Measurements from ENCODE around the gene MYF6. TPM values are rescaled to one million over a fixed set of nuclear protein-coding genes. Genes with fewer than 3 reads are reported as not detected.

The MYF6 gene
- total RNA-seq, 1 experiment from 2014 or later, result not detected

DNA sequence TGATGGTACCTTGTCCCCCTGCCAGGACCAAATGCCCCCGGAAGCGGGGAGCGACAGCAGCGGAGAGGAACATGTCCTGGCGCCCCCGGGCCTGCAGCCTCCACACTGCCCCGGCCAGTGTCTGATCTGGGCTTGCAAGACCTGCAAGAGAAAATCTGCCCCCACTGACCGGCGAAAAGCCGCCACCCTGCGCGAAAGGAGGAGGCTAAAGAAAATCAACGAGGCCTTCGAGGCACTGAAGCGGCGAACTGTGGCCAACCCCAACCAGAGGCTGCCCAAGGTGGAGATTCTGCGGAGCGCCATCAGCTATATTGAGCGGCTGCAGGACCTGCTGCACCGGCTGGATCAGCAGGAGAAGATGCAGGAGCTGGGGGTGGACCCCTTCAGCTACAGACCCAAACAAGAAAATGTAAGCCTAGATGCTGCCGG is 410 bp downstream of the MYF6 start:
- H3K27me3 ChIP-seq (ENCODE audit: insufficient read depth, low read length), result 0 out of 2 replicates have a peak, but pooled peaks cover 1% of the 10 kb centered on the region
- H3K4me2 ChIP-seq (ENCODE audit: low read length), result no peak overlapping the region
- ATAC-seq (no peak), DNase-seq (ENCODE audit: low read depth, low spot score) (no peak)
- BruUV-seq (replicated peaks), result no TSS peak
- intact Hi-C loops (cut with micrococcal nuclease), result no loop called here
- no peak overlapping the region for H3K27ac ChIP-seq (ENCODE audit: low read depth, low read length)
- RAD21 ChIA-PET (ENCODE audit: low non-redundant PET in 1 of 2, low total read pairs in 2 of 2, uncharacterized antibody in 2 of 2, unreplicated experiment in 2 of 2), result no interaction called here
- no peaks in the 10 kb centered on the region for H3K79me2 ChIP-seq (ENCODE audit: insufficient read depth, low read length)
- no peak overlapping the region for H3K4me3 ChIP-seq (replicated peaks in 1 of 2; ENCODE audit: low read depth in 1 of 2, low read length in 2 of 2)
- H3K4me1 ChIP-seq (ENCODE audit: control insufficient read depth in 1 of 2, insufficient read depth in 2 of 2, low read length in 2 of 2), result peaks cover 0 to 6% of the 10 kb centered on the region in 2 experiments; a peak in 2 of 4 replicates
- H2AFZ ChIP-seq (ENCODE audit: low read depth, low read length, poor library complexity, severe bottlenecking), result no peak overlapping the region
- POLR2A ChIA-PET, result no interaction called here
- CTCF ChIA-PET, result no interaction called here
- no peaks in the 10 kb centered on the region for H3K9me2 ChIP-seq (ENCODE audit: insufficient read depth)
- no peak for TF ChIP-seq POLR2A (IDR thresholded peaks at IDR 0.05; ENCODE audit: borderline replicate concordance, extremely low read depth, insufficient read depth, insufficient read length)
- TF ChIP-seq, protein P1, sequence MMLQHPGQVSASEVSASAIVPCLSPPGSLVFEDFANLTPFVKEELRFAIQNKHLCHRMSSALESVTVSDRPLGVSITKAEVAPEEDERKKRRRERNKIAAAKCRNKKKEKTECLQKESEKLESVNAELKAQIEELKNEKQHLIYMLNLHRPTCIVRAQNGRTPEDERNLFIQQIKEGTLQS (IDR thresholded peaks at IDR 0.05), result no peak
- TF ChIP-seq CEBPB (IDR thresholded peaks at IDR 0.05; ENCODE audit: low read depth), result no peak
- TF ChIP-seq EGR1 (IDR thresholded peaks at IDR 0.05; ENCODE audit: low read depth), result no peak
- TF ChIP-seq ZNF274 (IDR thresholded peaks at IDR 0.05; ENCODE audit: low read depth, low read length), result no peak
- H4K20me1 ChIP-seq (ENCODE audit: insufficient read depth), result no peaks in the 10 kb centered on the region
- H3K9ac ChIP-seq (ENCODE audit: low read length), result no peak overlapping the region
- no peaks in the 10 kb centered on the region for H3K9me3 ChIP-seq (ENCODE audit: control insufficient read depth in 1 of 2, insufficient read depth in 1 of 2, low read depth in 1 of 2, low read length in 2 of 2)
- H3K36me3 ChIP-seq (ENCODE audit: control insufficient read depth in 1 of 2, insufficient read depth in 2 of 2, low read length in 2 of 2), result no peaks in the 10 kb centered on the region

DNA sequence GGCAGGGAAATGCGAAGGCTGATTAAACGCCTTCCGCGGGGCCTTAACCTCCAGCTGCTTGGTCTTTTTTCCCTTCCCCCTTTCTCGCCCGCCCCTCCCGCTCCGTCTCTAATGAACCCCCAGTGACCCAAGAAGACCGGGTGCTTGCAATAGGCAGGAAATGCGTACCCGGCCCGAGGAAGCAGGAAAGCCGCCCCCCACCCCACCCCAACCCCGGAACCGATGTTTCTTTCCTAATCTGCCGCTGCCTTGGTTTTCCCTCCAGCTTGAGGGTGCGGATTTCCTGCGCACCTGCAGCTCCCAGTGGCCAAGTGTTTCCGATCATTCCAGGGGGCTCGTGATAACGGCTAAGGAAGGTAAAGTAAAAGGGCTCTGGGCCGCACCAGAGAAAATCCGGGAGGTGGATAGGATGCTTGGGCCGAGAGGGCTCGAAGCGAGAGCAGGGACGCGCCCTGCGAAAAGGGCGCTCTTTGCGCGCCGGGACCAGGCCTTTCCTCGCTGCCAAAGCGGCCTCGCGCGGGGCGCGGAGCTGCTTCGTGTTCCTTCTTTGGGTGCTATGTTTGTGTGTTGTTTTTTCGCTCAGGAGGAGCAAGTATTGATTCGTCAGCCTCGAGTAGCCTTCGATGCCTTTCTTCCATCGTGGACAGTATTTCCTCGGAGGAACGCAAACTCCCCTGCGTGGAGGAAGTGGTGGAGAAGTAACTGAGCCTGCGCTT is 983 bp downstream of the MYF6 start:
- ChIA-PET RAD21 (ENCODE audit: low non-redundant PET in 1 of 2, low total read pairs in 2 of 2, uncharacterized antibody in 2 of 2, unreplicated experiment in 2 of 2) (no interaction called here), CTCF (no interaction called here), POLR2A (no interaction called here)
- H3K27me3 ChIP-seq (ENCODE audit: insufficient read depth, low read length), result 0 out of 2 replicates have a peak, but pooled peaks cover 5% of the 10 kb centered on the region
- no peak overlapping the region for H2AFZ ChIP-seq (ENCODE audit: low read depth, low read length, poor library complexity, severe bottlenecking)
- DNase-seq (ENCODE audit: low read depth, low spot score), result no peak
- no peaks in the 10 kb centered on the region for H3K4me1 ChIP-seq (ENCODE audit: control insufficient read depth in 1 of 2, insufficient read depth in 2 of 2, low read length in 2 of 2)
- no peaks in the 10 kb centered on the region for H3K9me2 ChIP-seq (ENCODE audit: insufficient read depth)
- no peaks in the 10 kb centered on the region for H3K79me2 ChIP-seq (ENCODE audit: insufficient read depth, low read length)
- H4K20me1 ChIP-seq (ENCODE audit: insufficient read depth), result no peaks in the 10 kb centered on the region
- H3K9ac ChIP-seq (ENCODE audit: low read length), result no peak overlapping the region
- H3K27ac ChIP-seq (ENCODE audit: low read depth, low read length), result no peak overlapping the region
- no peaks in the 10 kb centered on the region for H3K36me3 ChIP-seq (ENCODE audit: control insufficient read depth in 1 of 2, insufficient read depth in 2 of 2, low read length in 2 of 2)
- no TSS peak for BruUV-seq (replicated peaks)
- intact Hi-C loops (cut with micrococcal nuclease), result no loop called here
- ATAC-seq, result no peak
- no peaks in the 10 kb centered on the region for H3K9me3 ChIP-seq (ENCODE audit: control insufficient read depth in 1 of 2, insufficient read depth in 1 of 2, low read depth in 1 of 2, low read length in 2 of 2)
- no peak overlapping the region for H3K4me2 ChIP-seq (ENCODE audit: low read length)
- H3K4me3 ChIP-seq (replicated peaks in 1 of 2; ENCODE audit: low read depth in 1 of 2, low read length in 2 of 2), result no peak overlapping the region
- TF ChIP-seq SIN3A (IDR thresholded peaks at IDR 0.05; ENCODE audit: low read depth), result no peak
- TF ChIP-seq SRF (IDR thresholded peaks at IDR 0.05; ENCODE audit: low read depth), result no peak
- no peak for TF ChIP-seq YY1 (IDR thresholded peaks at IDR 0.05; ENCODE audit: extremely low read depth, insufficient replicate concordance, low read depth, low read length)
- no peak for TF ChIP-seq EZH2 (IDR thresholded peaks at IDR 0.05)
- TF ChIP-seq RAD21 (IDR thresholded peaks at IDR 0.05; ENCODE audit: low read depth), result no peak
- no peak for TF ChIP-seq FOSL1 (IDR thresholded peaks at IDR 0.05; ENCODE audit: low read depth)
- TF ChIP-seq SP1 (IDR thresholded peaks at IDR 0.05; ENCODE audit: low read depth), result no peak
- TF ChIP-seq, protein P2, sequence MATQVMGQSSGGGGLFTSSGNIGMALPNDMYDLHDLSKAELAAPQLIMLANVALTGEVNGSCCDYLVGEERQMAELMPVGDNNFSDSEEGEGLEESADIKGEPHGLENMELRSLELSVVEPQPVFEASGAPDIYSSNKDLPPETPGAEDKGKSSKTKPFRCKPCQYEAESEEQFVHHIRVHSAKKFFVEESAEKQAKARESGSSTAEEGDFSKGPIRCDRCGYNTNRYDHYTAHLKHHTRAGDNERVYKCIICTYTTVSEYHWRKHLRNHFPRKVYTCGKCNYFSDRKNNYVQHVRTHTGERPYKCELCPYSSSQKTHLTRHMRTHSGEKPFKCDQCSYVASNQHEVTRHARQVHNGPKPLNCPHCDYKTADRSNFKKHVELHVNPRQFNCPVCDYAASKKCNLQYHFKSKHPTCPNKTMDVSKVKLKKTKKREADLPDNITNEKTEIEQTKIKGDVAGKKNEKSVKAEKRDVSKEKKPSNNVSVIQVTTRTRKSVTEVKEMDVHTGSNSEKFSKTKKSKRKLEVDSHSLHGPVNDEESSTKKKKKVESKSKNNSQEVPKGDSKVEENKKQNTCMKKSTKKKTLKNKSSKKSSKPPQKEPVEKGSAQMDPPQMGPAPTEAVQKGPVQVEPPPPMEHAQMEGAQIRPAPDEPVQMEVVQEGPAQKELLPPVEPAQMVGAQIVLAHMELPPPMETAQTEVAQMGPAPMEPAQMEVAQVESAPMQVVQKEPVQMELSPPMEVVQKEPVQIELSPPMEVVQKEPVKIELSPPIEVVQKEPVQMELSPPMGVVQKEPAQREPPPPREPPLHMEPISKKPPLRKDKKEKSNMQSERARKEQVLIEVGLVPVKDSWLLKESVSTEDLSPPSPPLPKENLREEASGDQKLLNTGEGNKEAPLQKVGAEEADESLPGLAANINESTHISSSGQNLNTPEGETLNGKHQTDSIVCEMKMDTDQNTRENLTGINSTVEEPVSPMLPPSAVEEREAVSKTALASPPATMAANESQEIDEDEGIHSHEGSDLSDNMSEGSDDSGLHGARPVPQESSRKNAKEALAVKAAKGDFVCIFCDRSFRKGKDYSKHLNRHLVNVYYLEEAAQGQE (IDR thresholded peaks at IDR 0.05; ENCODE audit: low read depth), result no peak
- TF ChIP-seq JUND (IDR thresholded peaks at IDR 0.05), result no peak
- TF ChIP-seq ZFX (IDR thresholded peaks at IDR 0.05), result no peak
- no peak for TF ChIP-seq POLR2AphosphoS5 (IDR thresholded peaks at IDR 0.05; ENCODE audit: low read depth, low read length)
- TF ChIP-seq, protein P3, sequence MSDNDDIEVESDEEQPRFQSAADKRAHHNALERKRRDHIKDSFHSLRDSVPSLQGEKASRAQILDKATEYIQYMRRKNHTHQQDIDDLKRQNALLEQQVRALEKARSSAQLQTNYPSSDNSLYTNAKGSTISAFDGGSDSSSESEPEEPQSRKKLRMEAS (IDR thresholded peaks at IDR 0.05), result no peak
